Measurements from ENCODE around the gene PAM.

DNA sequence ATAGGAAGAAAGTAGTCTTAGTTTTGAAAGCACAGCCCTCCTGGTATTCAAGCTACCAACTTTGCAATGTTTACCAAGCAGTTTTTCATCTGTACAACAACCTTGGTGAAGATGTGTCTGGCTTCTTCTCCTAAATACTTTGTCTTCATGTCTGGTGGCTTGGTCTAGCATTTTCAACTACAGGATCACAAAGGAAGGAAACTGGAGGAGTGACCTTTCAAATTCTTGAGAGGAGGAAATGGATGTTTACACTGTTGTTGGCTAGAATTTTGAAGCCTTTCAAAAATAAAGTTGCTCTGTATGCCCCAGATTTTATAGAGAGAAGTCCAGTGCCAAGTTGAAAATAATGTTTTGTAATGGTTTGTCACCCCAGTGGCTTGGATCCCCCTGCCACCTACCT lies 16.3 kb downstream of the PAM start:
- TF ChIP-seq POLR2A (IDR thresholded peaks at IDR 0.05; ENCODE audit: low read depth, low read length) (no peak), POLR2AphosphoS5 (IDR thresholded peaks at IDR 0.05; ENCODE audit: low read depth, low read length) (no peak), TAF1 (IDR thresholded peaks at IDR 0.05; ENCODE audit: borderline replicate concordance, low read depth, low read length) (no peak)

Data from GM12892 (cell line).